Amniotic epithelial cell (primary cell): ENCODE measurements around the gene MCAM.

Experiments used
- DNase-seq: peaks from one replicate; pipeline ENCODE4 v3.0.0-alpha.2; 2010; ENCODE audit warnings: low read depth

Gene MCAM

GRCh38 chr11:119330237-119330636, 13.3 kb upstream of the MCAM start:
- no peak for DNase-seq

- no peak for DNase-seq
Observed at GRCh38 chr11:119329320-119329719, 12.4 kb upstream of the MCAM start.

GRCh38 chr11:119324189-119324588, 7.3 kb upstream of the MCAM start:
- no peak for DNase-seq

- DNase-seq: peak; percentile 93
Observed at GRCh38 chr11:119323532-119324033, 6.7 kb upstream of the MCAM start.

GRCh38 chr11:119322921-119323531, 6.1 kb upstream of the MCAM start:
- DNase-seq: no peak

- DNase-seq: no peak
Observed at GRCh38 chr11:119322360-119322739, 5.4 kb upstream of the MCAM start.

GRCh38 chr11:119320776-119321524, 4.0 kb upstream of the MCAM start:
- peak; percentile 71 for DNase-seq

GRCh38 chr11:119320240-119320775, 3.4 kb upstream of the MCAM start:
- DNase-seq: no peak

GRCh38 chr11:119319700-119320239, 2.8 kb upstream of the MCAM start:
- DNase-seq: no peak

GRCh38 chr11:119319136-119319699, 2.3 kb upstream of the MCAM start:
- DNase-seq: no peak

- DNase-seq: peak; percentile 97
Observed at GRCh38 chr11:119318240-119319135, 1.6 kb upstream of the MCAM start.

GRCh38 chr11:119317592-119318239, 786 bp upstream of the MCAM start:
- peak; percentile 63 for DNase-seq

- DNase-seq: no peak
Observed at GRCh38 chr11:119316016-119316728, 758 bp downstream of the MCAM start.

GRCh38 chr11:119315131-119316015, 1.6 kb downstream of the MCAM start:
- no peak for DNase-seq

- DNase-seq: no peak
Observed at GRCh38 chr11:119314726-119315125, 2.2 kb downstream of the MCAM start.

GRCh38 chr11:119310682-119311052, 6.3 kb downstream of the MCAM start:
- no peak for DNase-seq

- DNase-seq: no peak
Observed at GRCh38 chr11:119309953-119310681, 6.8 kb downstream of the MCAM start.

GRCh38 chr11:119309411-119309810, 7.5 kb downstream of the MCAM start:
- DNase-seq: no peak

- no peak for DNase-seq
Observed at GRCh38 chr11:119307974-119308373, 9.0 kb downstream of the MCAM start.
